Transverse colon (tissue), 4 donors: ENCODE data around the gene KCNK18. TPM values are rescaled to one million over a fixed set of nuclear protein-coding genes. Genes with fewer than 3 reads are reported as not detected.

Experiments used
- DNase-seq: peaks from one replicate; pipeline ENCODE4 v3.0.0-alpha.2; 2019
- H3K27ac ChIP-seq, 4 donors: fragments of 200-600 bp; sonication (generic); 2 replicates each; pipeline ENCODE4 v1.5.1; 2016 to 2018; ENCODE audit warnings: inconsistent platforms in 4 of 4
- H3K27me3 ChIP-seq: fragments of 200-600 bp; sonication (generic); 2 replicates; pipeline ENCODE4 v1.5.1; 2017; ENCODE audit warnings: inconsistent platforms
- H3K36me3 ChIP-seq, 4 donors: fragments of 200-600 bp; sonication (generic); 2 replicates each; pipeline ENCODE4 v1.5.1; 2017 to 2019; ENCODE audit warnings: inconsistent platforms in 4 of 4
- H3K4me1 ChIP-seq, 4 donors: fragments of 200-600 bp; sonication (generic); 2 replicates each; pipeline ENCODE4 v1.5.1; 2017 to 2020; ENCODE audit warnings: inconsistent platforms in 4 of 4
- H3K4me3 ChIP-seq, 4 donors: fragments of 200-600 bp; sonication (generic); 1 replicate in 1 of 4; 2 replicates in 3 of 4; pipeline versions ENCODE4 v1.5.1 to v1.6.1; 2017 to 2019; ENCODE audit warnings: inconsistent platforms in 4 of 4
- H3K9me3 ChIP-seq, 2 donors: fragments of 200-600 bp; sonication (generic); 2 replicates each; pipeline ENCODE4 v1.5.1; 2017 to 2019; ENCODE audit warnings: inconsistent platforms in 2 of 2
- CTCF ChIP-seq, 5 experiments: fragments of 200-600 bp in 3 of 5; fragments of 450-650 bp in 2 of 5; sonication (generic) in 3 of 5; IDR thresholded peaks; 1 replicate in 2 of 5; 2 replicates in 3 of 5; pipeline ENCODE4 v1.5.1; 2016 to 2017; ENCODE audit warnings: antibody characterized with exemption in 5 of 5, inconsistent platforms in 3 of 5, mild to moderate bottlenecking in 2 of 5, moderate library complexity in 1 of 5
- EP300 ChIP-seq: sonication (generic); formaldehyde crosslinking; IDR thresholded peaks from one replicate; pipeline ENCODE4 v1.6.1; 2017; ENCODE audit warnings: antibody characterized with exemption, low read depth
- POLR2A ChIP-seq: fragments of 450-650 bp; IDR thresholded peaks from one replicate; pipeline ENCODE4 v1.6.1; 2016; ENCODE audit warnings: antibody characterized with exemption, mild to moderate bottlenecking, moderate library complexity
- POLR2AphosphoS5 ChIP-seq, 3 donors: sonication (generic); formaldehyde crosslinking; IDR thresholded peaks; one replicate each; pipeline ENCODE4 v1.6.1; 2016; ENCODE audit warnings: antibody characterized with exemption in 3 of 3
- WGBS, 2 donors: methylation state at CpG; one replicate each; pipeline ENCODE4 v1.1.5; 2018; ENCODE audit warnings: low coverage in 1 of 2; 5-methylcytosine and 5-hydroxymethylcytosine counted together
- in situ Hi-C, 4 donors: fragments of 200-750 bp; cut with MboI; loops; one replicate each; pipeline versions ENCODE4 v1.15.0 to v1.15.1; 2017; ENCODE audit warnings: low sequenced_read_pairs in 3 of 4, low pct_ligation_motif_present in 1 of 4, low pct_unique_long_range_greater_than_20kb in 1 of 4
- intact Hi-C: fragments of 100-400 bp; cut with DNase I; formaldehyde crosslinking; loops from one replicate; pipeline ENCODE4 v1.15.1; 2023; ENCODE audit warnings: low total_unique reads
- total RNA-seq, 4 donors: library from RNA; depleted of rRNA; stranded (reverse); fragments of >200 nt; gene quantifications; one replicate each; pipeline ENCODE4 v1.1.0, GENCODE V29; 2016

The KCNK18 gene
- total RNA-seq, 4 donors from 2014 or later: not detected

GRCh38 chr10:117159390-117159789, 37.9 kb upstream of the KCNK18 start:
- Histone ChIP-seq H3K27me3 (peaks cover 100% of the 10 kb centered on the region), H3K4me1 (peaks cover 13 to 18% (median 17%) of the 10 kb centered on the region in 4 donors), H3K36me3 (no peaks in the 10 kb centered on the region), H3K9me3 (no peaks in the 10 kb centered on the region), H3K27ac (no peak overlapping the region), H3K4me3 (no peak overlapping the region)
- in situ Hi-C loops: loop anchor here in 2 of 4 donors (25.0 kb wide), 2 partner anchors 472 to 497 kb away; no protein-coding TSS in a partner anchor
- TF ChIP-seq POLR2A: no peak
- no peak for TF ChIP-seq POLR2AphosphoS5 (IDR thresholded peaks at IDR 0.05)
- TF ChIP-seq EP300: no peak
- no peak for TF ChIP-seq CTCF (IDR thresholded peaks at IDR 0.05)
- intact Hi-C loops: no loop called here
- 16 to 28% methylated on average over 5 to 6 of the region's 6 CpGs for WGBS, 2 donors
- no peak for DNase-seq

GRCh38 chr10:117160567-117160966, 36.7 kb upstream of the KCNK18 start:
- Histone ChIP-seq H3K36me3 (no peaks in the 10 kb centered on the region), H3K4me1 (peaks cover 13 to 28% (median 26%) of the 10 kb centered on the region in 4 donors), H3K27ac (no peak overlapping the region), H3K27me3 (peaks cover 100% of the 10 kb centered on the region), H3K9me3 (no peaks in the 10 kb centered on the region), H3K4me3 (no peak overlapping the region)
- 13 to 20% methylated on average over 5 of the region's 5 CpGs for WGBS, 2 donors
- intact Hi-C loops (no loop called here), in situ Hi-C loops (loop anchor here in 2 of 4 donors (25.0 kb wide), 2 partner anchors 473 to 498 kb away; no protein-coding TSS in a partner anchor)
- no peak for DNase-seq
- TF ChIP-seq POLR2A (no peak), POLR2AphosphoS5 (IDR thresholded peaks at IDR 0.05) (no peak), CTCF (IDR thresholded peaks at IDR 0.05) (no peak), EP300 (no peak)

- DNase-seq: no peak
- in situ Hi-C loops (loop anchor here in 2 of 4 donors (25.0 kb wide), 2 partner anchors 474 to 499 kb away; no protein-coding TSS in a partner anchor), intact Hi-C loops (no loop called here)
- H3K9me3 ChIP-seq: no peaks in the 10 kb centered on the region
- H3K36me3 ChIP-seq: no peaks in the 10 kb centered on the region
- H3K27ac ChIP-seq: no peak overlapping the region
- H3K4me1 ChIP-seq: peaks cover 13 to 34% (median 27%) of the 10 kb centered on the region in 4 donors
- TF ChIP-seq POLR2A (no peak), POLR2AphosphoS5 (IDR thresholded peaks at IDR 0.05) (no peak), CTCF (IDR thresholded peaks at IDR 0.05) (no peak), EP300 (no peak)
- H3K27me3 ChIP-seq: peaks cover 100% of the 10 kb centered on the region
- 16 to 17% methylated on average over 5 to 6 of the region's 6 CpGs for WGBS, 2 donors
- no peak overlapping the region for H3K4me3 ChIP-seq
Observed at GRCh38 chr10:117161386-117162033, 35.8 kb upstream of the KCNK18 start.

GRCh38 chr10:117162093-117163060, 34.9 kb upstream of the KCNK18 start:
- Histone ChIP-seq H3K4me1 (peaks cover 13 to 34% (median 27%) of the 10 kb centered on the region in 4 donors), H3K4me3 (peak overlapping the region in 1 of 4 donors; percentile 24), H3K9me3 (no peaks in the 10 kb centered on the region), H3K27me3 (peaks cover 100% of the 10 kb centered on the region), H3K36me3 (no peaks in the 10 kb centered on the region), H3K27ac (no peak overlapping the region)
- WGBS, 2 donors: 9 to 50% methylated on average over 3 to 35 of the region's 39 CpGs
- no peak for TF ChIP-seq POLR2A
- no peak for DNase-seq
- intact Hi-C loops (no loop called here), in situ Hi-C loops (loop anchor here in 2 of 4 donors (25.0 kb wide), 2 partner anchors 475 to 500 kb away; no protein-coding TSS in a partner anchor)
